Stimulated activated CD4-positive, alpha-beta T cell treated with anti-CD3 and anti-CD28 coated beads, TNF-alpha, amount 100 ng/mL, for 24 hours (primary cell): Measurements from ENCODE around the gene FBXL20.

Experiments
- DNase-seq, 3 experiments: peaks; one replicate each; pipeline ENCODE4 v3.0.0-alpha.2; 2020; ENCODE audit warnings: low read depth in 3 of 3

Gene FBXL20

GRCh38 chr17:39225959-39226683 is 175.3 kb downstream of the FBXL20 start:
- peak in 1 of 3 experiments; percentile 54 for DNase-seq

- DNase-seq, result no peak
Observed at GRCh38 chr17:39225308-39225958, 176.0 kb downstream of the FBXL20 start, which contains the start of gene STAC2. TSS of gene STAC2 (minus strand) at chr17:39225945. CDS start at chr17:39225502, 443 bp downstream.

- DNase-seq, result no peak
Observed at GRCh38 chr17:39224778-39225307, 176.6 kb downstream of the FBXL20 start.

- no peak for DNase-seq
Observed at GRCh38 chr17:39223907-39224777, 177.3 kb downstream of the FBXL20 start.

GRCh38 chr17:39222866-39223834 is 178.3 kb downstream of the FBXL20 start:
- DNase-seq, result no peak

GRCh38 chr17:39222151-39222550 is 179.3 kb downstream of the FBXL20 start:
- no peak for DNase-seq

- no peak for DNase-seq
Observed at GRCh38 chr17:39221572-39221971, 179.9 kb downstream of the FBXL20 start.

GRCh38 chr17:39219647-39220154 is 181.7 kb downstream of the FBXL20 start:
- DNase-seq, result no peak

GRCh38 chr17:39218906-39219305 is 182.5 kb downstream of the FBXL20 start:
- DNase-seq, result no peak

- no peak for DNase-seq
Observed at GRCh38 chr17:39217734-39218369, 183.6 kb downstream of the FBXL20 start.

- no peak for DNase-seq
Observed at GRCh38 chr17:39213852-39214251, 187.6 kb downstream of the FBXL20 start.

GRCh38 chr17:39212841-39213480 is 188.5 kb downstream of the FBXL20 start:
- DNase-seq, result no peak

GRCh38 chr17:39212195-39212810 is 189.1 kb downstream of the FBXL20 start:
- DNase-seq, result no peak

GRCh38 chr17:39210093-39210434 is 191.4 kb downstream of the FBXL20 start:
- DNase-seq, result no peak

GRCh38 chr17:39209317-39210092 is 191.9 kb downstream of the FBXL20 start:
- DNase-seq, result peak; percentile 41 to 73 (median 42)

- DNase-seq, result no peak
Observed at GRCh38 chr17:39208893-39209292, 192.5 kb downstream of the FBXL20 start.

- no peak for DNase-seq
Observed at GRCh38 chr17:39208136-39208535, 193.3 kb downstream of the FBXL20 start.

- DNase-seq, result no peak
Observed at GRCh38 chr17:39205112-39205526, 196.3 kb downstream of the FBXL20 start.
